ENCODE data around the gene ZDHHC6. TPM values are rescaled to one million over a fixed set of nuclear protein-coding genes. Genes with fewer than 3 reads are reported as not detected.

Gene ZDHHC6
- total RNA-seq, 2 experiments from 2014 or later, result 36.6 to 37.6 TPM

DNA sequence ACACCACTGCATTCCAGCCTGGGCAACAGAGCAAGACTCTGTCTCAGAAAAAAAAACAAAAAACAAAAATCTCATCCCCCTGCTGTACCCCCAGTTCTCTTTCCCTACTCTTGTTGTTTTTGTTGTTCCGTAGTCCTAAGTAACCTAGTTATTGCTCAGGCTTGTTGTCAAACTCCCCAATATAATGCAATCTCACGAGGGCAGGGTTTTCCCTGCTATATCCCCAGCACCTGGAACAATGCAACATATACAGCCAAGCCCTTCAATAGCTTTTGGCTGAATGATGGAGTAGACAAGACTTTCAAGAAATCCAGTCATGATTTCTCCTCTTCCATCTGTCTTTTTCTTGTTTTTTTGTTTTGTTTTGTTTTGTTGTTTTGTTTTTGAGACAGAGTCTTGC lies 62.6 kb downstream of the ZDHHC6 start:
- peaks cover 51% of the 10 kb centered on the region for H3K36me3 Mint-ChIP-seq (ENCODE audit: low read depth)
- TF ChIP-seq, protein P1, sequence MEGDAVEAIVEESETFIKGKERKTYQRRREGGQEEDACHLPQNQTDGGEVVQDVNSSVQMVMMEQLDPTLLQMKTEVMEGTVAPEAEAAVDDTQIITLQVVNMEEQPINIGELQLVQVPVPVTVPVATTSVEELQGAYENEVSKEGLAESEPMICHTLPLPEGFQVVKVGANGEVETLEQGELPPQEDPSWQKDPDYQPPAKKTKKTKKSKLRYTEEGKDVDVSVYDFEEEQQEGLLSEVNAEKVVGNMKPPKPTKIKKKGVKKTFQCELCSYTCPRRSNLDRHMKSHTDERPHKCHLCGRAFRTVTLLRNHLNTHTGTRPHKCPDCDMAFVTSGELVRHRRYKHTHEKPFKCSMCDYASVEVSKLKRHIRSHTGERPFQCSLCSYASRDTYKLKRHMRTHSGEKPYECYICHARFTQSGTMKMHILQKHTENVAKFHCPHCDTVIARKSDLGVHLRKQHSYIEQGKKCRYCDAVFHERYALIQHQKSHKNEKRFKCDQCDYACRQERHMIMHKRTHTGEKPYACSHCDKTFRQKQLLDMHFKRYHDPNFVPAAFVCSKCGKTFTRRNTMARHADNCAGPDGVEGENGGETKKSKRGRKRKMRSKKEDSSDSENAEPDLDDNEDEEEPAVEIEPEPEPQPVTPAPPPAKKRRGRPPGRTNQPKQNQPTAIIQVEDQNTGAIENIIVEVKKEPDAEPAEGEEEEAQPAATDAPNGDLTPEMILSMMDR (IDR thresholded peaks at IDR 0.05), result no peak
- ChIA-PET CTCF (interaction anchor here (1.0 to 2.2 kb wide), 2 partner anchors 51 to 88 kb away, joined by 3 to 4 read pairs; no protein-coding TSS in a partner anchor), POLR2A (interaction anchor here (0.8 to 1.4 kb wide), 3 partner anchors 8 to 12 kb away, joined by 4 to 7 read pairs (median 4); no protein-coding TSS in a partner anchor)
- peaks cover 76% of the 10 kb centered on the region for H3K4me1 Mint-ChIP-seq (ENCODE audit: low read depth)
- H3K4me3 Mint-ChIP-seq, result no peak overlapping the region
- ATAC-seq (no peak), DNase-seq (no peak)
- H3K27me3 Mint-ChIP-seq, result no peaks in the 10 kb centered on the region
- intact Hi-C loops (cut with micrococcal nuclease), result no loop called here
- no peak overlapping the region for H3K27ac Mint-ChIP-seq
- no peaks in the 10 kb centered on the region for H3K9me3 Mint-ChIP-seq

DNA sequence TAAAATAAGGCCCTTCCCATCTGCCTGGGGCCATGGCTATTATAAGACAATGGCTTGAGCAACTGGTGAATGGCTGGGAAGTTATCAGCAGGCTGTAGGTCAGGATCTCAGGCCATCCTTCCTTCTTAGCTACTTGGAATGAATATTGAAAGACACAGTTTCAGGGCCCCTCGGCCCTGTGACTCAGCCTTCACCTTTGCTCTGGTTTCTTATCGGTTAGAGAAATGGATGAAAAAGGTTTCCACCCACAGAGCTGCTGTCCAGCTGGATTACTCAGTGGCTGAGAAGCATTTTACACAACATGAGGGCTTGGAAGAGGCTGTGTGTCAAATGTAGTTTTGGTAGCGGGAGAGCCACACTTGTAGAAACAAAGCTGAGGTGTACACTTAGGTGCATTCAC lies 63.4 kb downstream of the ZDHHC6 start:
- peak; percentile 58 for DNase-seq
- Mint-ChIP-seq H3K9me3 (no peaks in the 10 kb centered on the region), H3K4me1 (ENCODE audit: low read depth) (peaks cover 74% of the 10 kb centered on the region), H3K4me3 (no peak overlapping the region), H3K27ac (no peak overlapping the region), H3K27me3 (no peaks in the 10 kb centered on the region), H3K36me3 (ENCODE audit: low read depth) (peaks cover 44% of the 10 kb centered on the region)
- peak; percentile 77 for ATAC-seq
- intact Hi-C loops (cut with micrococcal nuclease), result no loop called here
- POLR2A ChIA-PET, result interaction anchor here (0.8 to 1.4 kb wide), 4 partner anchors 9 to 64 kb away, joined by 3 to 4 read pairs (median 4); partner anchors contain the start of genes VTI1A and ZDHHC6
- CTCF ChIA-PET, result interaction anchor here (2.2 kb wide), 1 partner anchor 52 kb away, joined by 4 read pairs; no protein-coding TSS in a partner anchor
- TF ChIP-seq, protein P1 (IDR thresholded peaks at IDR 0.05), result no peak

DNA sequence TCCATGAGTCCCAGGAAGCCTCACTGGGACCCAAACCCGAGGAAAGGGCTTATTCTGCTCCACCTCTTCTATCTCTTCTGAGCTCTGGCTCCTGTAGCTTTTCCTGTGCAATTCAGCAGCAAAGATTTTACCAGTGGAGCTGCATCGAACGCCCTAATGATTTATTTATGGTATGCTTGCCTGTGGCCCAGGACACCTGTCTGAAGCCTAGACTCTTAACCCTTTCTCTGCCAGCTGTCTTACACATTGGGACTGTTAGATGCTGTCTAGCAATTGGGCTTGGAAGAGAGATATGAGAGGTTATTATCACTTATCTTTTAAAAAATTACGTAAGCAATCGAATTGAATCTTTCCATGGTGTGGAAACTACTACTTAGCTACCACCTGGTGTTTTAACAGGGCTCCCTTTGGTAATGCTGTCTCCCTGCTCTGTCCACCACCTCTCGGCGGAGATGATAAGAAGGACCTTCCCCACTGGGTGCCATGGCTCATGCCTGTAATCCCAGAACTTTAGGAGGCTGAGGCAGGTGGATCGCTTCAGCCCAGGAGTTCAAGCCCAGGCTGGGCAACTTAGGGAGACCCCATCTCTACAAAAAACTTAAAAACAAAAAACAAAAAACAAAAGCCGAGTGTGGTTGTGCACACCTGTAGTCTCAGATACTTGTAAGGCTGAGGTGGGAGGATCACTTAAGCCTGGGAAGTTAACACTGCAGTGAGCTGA lies 64.0 kb downstream of the ZDHHC6 start:
- H3K27me3 Mint-ChIP-seq, result no peaks in the 10 kb centered on the region
- peaks cover 73% of the 10 kb centered on the region for H3K4me1 Mint-ChIP-seq (ENCODE audit: low read depth)
- CTCF ChIA-PET, result interaction anchor here (2.2 kb wide), 1 partner anchor 53 kb away, joined by 4 read pairs; no protein-coding TSS in a partner anchor
- no peak for DNase-seq
- H3K4me3 Mint-ChIP-seq, result no peak overlapping the region
- H3K9me3 Mint-ChIP-seq, result no peaks in the 10 kb centered on the region
- intact Hi-C loops (cut with micrococcal nuclease), result no loop called here
- no peak overlapping the region for H3K27ac Mint-ChIP-seq
- TF ChIP-seq, protein P1 (IDR thresholded peaks at IDR 0.05), result no peak
- peaks cover 45% of the 10 kb centered on the region for H3K36me3 Mint-ChIP-seq (ENCODE audit: low read depth)
- POLR2A ChIA-PET, result interaction anchor here (1.0 to 1.4 kb wide), 3 partner anchors 10 to 64 kb away, joined by 3 to 4 read pairs (median 4); partner anchors contain the start of genes VTI1A and ZDHHC6
- ATAC-seq, result no peak

Other genes starting within 250 kb of the ZDHHC6 start
- gene TECTB, start 163.5 kb downstream of the ZDHHC6 start, total RNA-seq, result not detected
- 10 to 100 TPM; 33.7 to 34.1 TPM for gene ACSL5, start 72.8 kb downstream of the ZDHHC6 start, total RNA-seq
- gene VTI1A, start 301 bp upstream of the ZDHHC6 start, total RNA-seq, result 10 to 100 TPM; 29.4 to 30.0 TPM

Data from activated CD8-positive, alpha-beta T cell treated with anti-CD3 and anti-CD28 coated beads for 36 hours (primary cell).